HCT116 (cell line): Measurements from ENCODE around the gene TMEM50B.
"Not testable (repeated sequence)": the region's sequence is repeated elsewhere in the genome, so short reads cannot be mapped to it uniquely, and the experiment has no call there.

Experiments
- CTCF ChIP-seq, 3 experiments: fragments of 200-600 bp in 1 of 3; sonication (generic) in 1 of 3; IDR thresholded peaks in 2 of 3; conservative IDR thresholded peaks in 1 of 3; 2 replicates each; pipeline ENCODE4 v1.5.1; 2012 to 2017; ENCODE audit warnings: low read depth in 2 of 3, low read length in 2 of 3, antibody characterized with exemption in 1 of 3, borderline replicate concordance in 1 of 3, control low read depth in 1 of 3, mild to moderate bottlenecking in 1 of 3, mixed read lengths in 1 of 3, mixed run types in 1 of 3, moderate library complexity in 1 of 3; ENCODE audit not compliant: insufficient read depth in 1 of 3
- YY1 ChIP-seq: IDR thresholded peaks from 2 replicates; pipeline ENCODE4 v1.6.1; 2011; ENCODE audit warnings: low read length, low read depth, moderate library complexity, mild to moderate bottlenecking; ENCODE audit not compliant: insufficient replicate concordance; ENCODE audit errors: extremely low read depth

- TF ChIP-seq CTCF (IDR thresholded peaks at IDR 0.05 in 2 of 3, conservative IDR thresholded peaks at IDR 0.05 in 1 of 3; ENCODE audit: borderline replicate concordance in 1 of 3, insufficient read depth in 1 of 3, low read depth in 2 of 3, low read length in 2 of 3); YY1: not testable (repeated sequence)
Measured at GRCh38 chr21:33507003-33507402, 27.2 kb upstream of the TMEM50B start.
